GM23338 (cell line): Measurements from ENCODE around the gene FGFR2. TPM values are rescaled to one million over a fixed set of nuclear protein-coding genes. Genes with fewer than 3 reads are reported as not detected.

Source experiments
- ATAC-seq: fragments of 200-7000 bp; cut with Tn5 transposase; 3 replicates; pipeline ENCODE4 v1.9.1; 2020
- DNase-seq: peaks from one replicate; pipeline ENCODE4 v3.0.0-alpha.2; 2015; ENCODE audit warnings: low spot score
- H2AFZ ChIP-seq: fragments of 200-600 bp; sonication (generic); 2 replicates; pipeline ENCODE4 v1.8.0; 2016; ENCODE audit warnings: antibody characterized with exemption, mild to moderate bottlenecking, moderate library complexity
- H3F3A ChIP-seq: fragments of 200-600 bp; sonication (generic); replicated peaks from 2 replicates; pipeline ENCODE4 v1.8.0; 2017; ENCODE audit warnings: antibody characterized with exemption, mixed run types, low read depth
- H3K27ac ChIP-seq: fragments of 200-600 bp; sonication (generic); 2 replicates; pipeline ENCODE4 v1.6.1; 2016; ENCODE audit warnings: low read depth
- H3K27me3 ChIP-seq: fragments of 200-600 bp; sonication (generic); 2 replicates; pipeline ENCODE4 v1.8.0; 2016; ENCODE audit warnings: mild to moderate bottlenecking, mixed run types, moderate library complexity; ENCODE audit not compliant: insufficient read depth
- H3K36me3 ChIP-seq: fragments of 200-600 bp; sonication (generic); 2 replicates; pipeline ENCODE4 v1.8.0; 2016; ENCODE audit warnings: mild to moderate bottlenecking; ENCODE audit not compliant: insufficient read depth
- H3K4me1 ChIP-seq: fragments of 200-600 bp; sonication (generic); 2 replicates; pipeline ENCODE4 v1.8.0; 2016; ENCODE audit warnings: mild to moderate bottlenecking, moderate library complexity; ENCODE audit not compliant: insufficient read depth
- H3K4me2 ChIP-seq: fragments of 200-600 bp; sonication (generic); 2 replicates; pipeline ENCODE4 v1.7.1; 2017; ENCODE audit warnings: mixed run types
- H3K4me3 ChIP-seq: fragments of 200-600 bp; sonication (generic); 2 replicates; pipeline ENCODE4 v1.6.1; 2016; ENCODE audit warnings: mixed run types
- H3K79me2 ChIP-seq: fragments of 200-600 bp; sonication (generic); replicated peaks from 2 replicates; pipeline ENCODE4 v1.8.0; 2017; ENCODE audit warnings: mild to moderate bottlenecking; ENCODE audit not compliant: insufficient read depth
- H3K9me2 ChIP-seq: fragments of 200-600 bp; sonication (generic); 2 replicates; pipeline ENCODE4 v1.8.0; 2017; ENCODE audit not compliant: insufficient read depth
- H4K20me1 ChIP-seq: fragments of 200-600 bp; sonication (generic); replicated peaks from 2 replicates; pipeline ENCODE4 v1.8.0; 2017; ENCODE audit warnings: mild to moderate bottlenecking; ENCODE audit not compliant: insufficient read depth
- H3K27ac Mint-ChIP-seq: 2 replicates; pipeline ENCODE4 v1.8.0; 2020; ENCODE audit warnings: inconsistent platforms, mild to moderate bottlenecking, moderate library complexity, mixed read lengths
- H3K27me3 Mint-ChIP-seq: 3 replicates; pipeline ENCODE4 v1.8.0; 2022; ENCODE audit warnings: low read depth, mild to moderate bottlenecking, moderate library complexity, mixed read lengths, inconsistent platforms; ENCODE audit not compliant: insufficient read depth, poor library complexity
- H3K36me3 Mint-ChIP-seq: 3 replicates; pipeline ENCODE4 v1.8.0; 2021; ENCODE audit warnings: low read depth, mild to moderate bottlenecking, inconsistent platforms, moderate library complexity, mixed read lengths
- H3K4me1 Mint-ChIP-seq: 3 replicates; pipeline ENCODE4 v1.8.0; 2020; ENCODE audit warnings: mild to moderate bottlenecking, inconsistent platforms, mixed read lengths
- H3K4me3 Mint-ChIP-seq: 3 replicates; pipeline ENCODE4 v1.8.0; 2021; ENCODE audit warnings: moderate library complexity, mild to moderate bottlenecking, inconsistent platforms, mixed read lengths
- H3K9me3 Mint-ChIP-seq: 3 replicates; pipeline ENCODE4 v1.8.0; 2020; ENCODE audit warnings: moderate library complexity, mild to moderate bottlenecking, inconsistent platforms, mixed read lengths
- CREB1 ChIP-seq: fragments of 250-450 bp; sonication (Bioruptor Pico); IDR thresholded peaks from 2 replicates; pipeline ENCODE4 v1.5.0; 2020; ENCODE audit warnings: low read depth, mild to moderate bottlenecking, moderate library complexity
- EZH2 ChIP-seq: fragments of 200-600 bp; sonication (generic); IDR thresholded peaks from one replicate; pipeline ENCODE4 v1.8.0; 2017; ENCODE audit warnings: antibody characterized with exemption, mild to moderate bottlenecking, low read depth; ENCODE audit not compliant: unreplicated experiment
- EZH2phosphoT487 ChIP-seq: fragments of 200-600 bp; sonication (generic); IDR thresholded peaks from one replicate; pipeline ENCODE4 v1.8.1; 2018; ENCODE audit warnings: antibody characterized with exemption; ENCODE audit not compliant: unreplicated experiment
- JUNB ChIP-seq: IDR thresholded peaks from one replicate; pipeline ENCODE4 v1.6.1; 2016; ENCODE audit warnings: antibody characterized with exemption; ENCODE audit not compliant: unreplicated experiment
- NANOG ChIP-seq: IDR thresholded peaks from 2 replicates; pipeline ENCODE4 v1.6.1; 2016; ENCODE audit warnings: antibody characterized with exemption, borderline replicate concordance
- POLR2AphosphoS5 ChIP-seq: IDR thresholded peaks from 2 replicates; pipeline ENCODE4 v1.6.1; 2016; ENCODE audit warnings: antibody characterized with exemption, low read depth
- STAT1 ChIP-seq: IDR thresholded peaks from one replicate; pipeline ENCODE4 v1.6.1; 2016; ENCODE audit warnings: antibody characterized with exemption; ENCODE audit not compliant: unreplicated experiment
- ZNF114 ChIP-seq: fragments of 250-450 bp; sonication (Bioruptor Pico); IDR thresholded peaks from 2 replicates; pipeline ENCODE4 v1.5.0; 2020; ENCODE audit warnings: mild to moderate bottlenecking, moderate library complexity
- ZNF331 ChIP-seq: fragments of 250-450 bp; sonication (Bioruptor Pico); IDR thresholded peaks from 2 replicates; pipeline ENCODE4 v1.5.0; 2020; ENCODE audit warnings: low read depth, mild to moderate bottlenecking, moderate library complexity
- polyA plus RNA-seq: library from polyadenylated mRNA; unstranded; fragments of >200 nt; fragmentation: Nextera tagmentation; extraction: Ambion mirVana; gene quantifications from 2 replicates; pipeline ENCODE4 v1.2.1, GENCODE V29; 2016
- total RNA-seq: library from RNA; depleted of rRNA; stranded (reverse); fragments of >200 nt; shearing (Covaris generic); gene quantifications from 2 replicates; pipeline ENCODE4 v1.2.3, GENCODE V29; 2014
- TF ChIP-seq, protein P1 (sequence below), 2 experiments: fragments of 200-600 bp in 1 of 2; sonication (generic) in 1 of 2; conservative IDR thresholded peaks; 2 replicates each; pipeline versions ENCODE4 v1.5.1 to v1.6.1; 2016 to 2017; ENCODE audit warnings: antibody characterized with exemption in 2 of 2, low read depth in 2 of 2, mild to moderate bottlenecking in 2 of 2, moderate library complexity in 1 of 2
- TF ChIP-seq, protein P2 (sequence below): fragments of 250-450 bp; sonication (Bioruptor Pico); IDR thresholded peaks from 2 replicates; pipeline ENCODE4 v1.5.0; 2020; ENCODE audit warnings: mild to moderate bottlenecking, moderate library complexity
- TF ChIP-seq, protein P3 (sequence below): IDR thresholded peaks from 2 replicates; pipeline ENCODE4 v1.6.1; 2016; ENCODE audit warnings: antibody characterized with exemption
- TF ChIP-seq, protein P4 (sequence below): IDR thresholded peaks from one replicate; pipeline ENCODE4 v1.6.1; 2018; ENCODE audit warnings: antibody characterized with exemption; ENCODE audit not compliant: unreplicated experiment

FGFR2 gene
- total and polyA plus RNA-seq, 2 experiments from 2014 or later = 31.1 to 106 TPM

- Mint-ChIP-seq H3K36me3 (peaks cover 31% of the 10 kb centered on the region), H3K27me3 (peaks cover 4% of the 10 kb centered on the region)
- H3K79me2 ChIP-seq = peaks cover 100% of the 10 kb centered on the region
These were observed 30.0 kb downstream of the FGFR2 start for GRCh38 chr10:121568275-121568674.

More at GRCh38 chr10:121568275-121568674, 30.0 kb downstream of the FGFR2 start:
- Histone ChIP-seq H4K20me1 (peaks cover 77% of the 10 kb centered on the region), H3K27me3 (no peaks in the 10 kb centered on the region), H3K4me3 (no peak overlapping the region), H3K4me1 (peaks cover 67% of the 10 kb centered on the region), H3K4me2 (0 out of 2 replicates have a peak overlapping the region, but pooled peaks have one; percentile 31), H3F3A (no peaks in the 10 kb centered on the region), H3K27ac (peak overlapping the region; percentile 9; the same call in 1 of the 2 replicates), H3K36me3 (0 out of 2 replicates have a peak, but pooled peaks cover 13% of the 10 kb centered on the region), H3K9me2 (no peaks in the 10 kb centered on the region; the same call in 1 of the 2 replicates), H2AFZ (no peak overlapping the region)
- Mint-ChIP-seq H3K4me1 (peaks cover 71% of the 10 kb centered on the region), H3K4me3 (no peak overlapping the region), H3K9me3 (no peaks in the 10 kb centered on the region), H3K27ac (no peak overlapping the region)
- DNase-seq (no peak), ATAC-seq (no peak)
- TF ChIP-seq NANOG (no peak), EZH2phosphoT487 (no peak), STAT1 (no peak), ZNF114 (CRISPR knock-in tag) (no peak), CREB1 (CRISPR knock-in tag) (no peak), POLR2AphosphoS5 (no peak), JUNB (no peak), EZH2 (no peak), ZNF331 (CRISPR knock-in tag) (no peak)
- TF ChIP-seq, protein P1, sequence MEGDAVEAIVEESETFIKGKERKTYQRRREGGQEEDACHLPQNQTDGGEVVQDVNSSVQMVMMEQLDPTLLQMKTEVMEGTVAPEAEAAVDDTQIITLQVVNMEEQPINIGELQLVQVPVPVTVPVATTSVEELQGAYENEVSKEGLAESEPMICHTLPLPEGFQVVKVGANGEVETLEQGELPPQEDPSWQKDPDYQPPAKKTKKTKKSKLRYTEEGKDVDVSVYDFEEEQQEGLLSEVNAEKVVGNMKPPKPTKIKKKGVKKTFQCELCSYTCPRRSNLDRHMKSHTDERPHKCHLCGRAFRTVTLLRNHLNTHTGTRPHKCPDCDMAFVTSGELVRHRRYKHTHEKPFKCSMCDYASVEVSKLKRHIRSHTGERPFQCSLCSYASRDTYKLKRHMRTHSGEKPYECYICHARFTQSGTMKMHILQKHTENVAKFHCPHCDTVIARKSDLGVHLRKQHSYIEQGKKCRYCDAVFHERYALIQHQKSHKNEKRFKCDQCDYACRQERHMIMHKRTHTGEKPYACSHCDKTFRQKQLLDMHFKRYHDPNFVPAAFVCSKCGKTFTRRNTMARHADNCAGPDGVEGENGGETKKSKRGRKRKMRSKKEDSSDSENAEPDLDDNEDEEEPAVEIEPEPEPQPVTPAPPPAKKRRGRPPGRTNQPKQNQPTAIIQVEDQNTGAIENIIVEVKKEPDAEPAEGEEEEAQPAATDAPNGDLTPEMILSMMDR (conservative IDR thresholded peaks at IDR 0.05; ENCODE audit: low read depth in 2 of 2) = no peak
- TF ChIP-seq, protein P2, sequence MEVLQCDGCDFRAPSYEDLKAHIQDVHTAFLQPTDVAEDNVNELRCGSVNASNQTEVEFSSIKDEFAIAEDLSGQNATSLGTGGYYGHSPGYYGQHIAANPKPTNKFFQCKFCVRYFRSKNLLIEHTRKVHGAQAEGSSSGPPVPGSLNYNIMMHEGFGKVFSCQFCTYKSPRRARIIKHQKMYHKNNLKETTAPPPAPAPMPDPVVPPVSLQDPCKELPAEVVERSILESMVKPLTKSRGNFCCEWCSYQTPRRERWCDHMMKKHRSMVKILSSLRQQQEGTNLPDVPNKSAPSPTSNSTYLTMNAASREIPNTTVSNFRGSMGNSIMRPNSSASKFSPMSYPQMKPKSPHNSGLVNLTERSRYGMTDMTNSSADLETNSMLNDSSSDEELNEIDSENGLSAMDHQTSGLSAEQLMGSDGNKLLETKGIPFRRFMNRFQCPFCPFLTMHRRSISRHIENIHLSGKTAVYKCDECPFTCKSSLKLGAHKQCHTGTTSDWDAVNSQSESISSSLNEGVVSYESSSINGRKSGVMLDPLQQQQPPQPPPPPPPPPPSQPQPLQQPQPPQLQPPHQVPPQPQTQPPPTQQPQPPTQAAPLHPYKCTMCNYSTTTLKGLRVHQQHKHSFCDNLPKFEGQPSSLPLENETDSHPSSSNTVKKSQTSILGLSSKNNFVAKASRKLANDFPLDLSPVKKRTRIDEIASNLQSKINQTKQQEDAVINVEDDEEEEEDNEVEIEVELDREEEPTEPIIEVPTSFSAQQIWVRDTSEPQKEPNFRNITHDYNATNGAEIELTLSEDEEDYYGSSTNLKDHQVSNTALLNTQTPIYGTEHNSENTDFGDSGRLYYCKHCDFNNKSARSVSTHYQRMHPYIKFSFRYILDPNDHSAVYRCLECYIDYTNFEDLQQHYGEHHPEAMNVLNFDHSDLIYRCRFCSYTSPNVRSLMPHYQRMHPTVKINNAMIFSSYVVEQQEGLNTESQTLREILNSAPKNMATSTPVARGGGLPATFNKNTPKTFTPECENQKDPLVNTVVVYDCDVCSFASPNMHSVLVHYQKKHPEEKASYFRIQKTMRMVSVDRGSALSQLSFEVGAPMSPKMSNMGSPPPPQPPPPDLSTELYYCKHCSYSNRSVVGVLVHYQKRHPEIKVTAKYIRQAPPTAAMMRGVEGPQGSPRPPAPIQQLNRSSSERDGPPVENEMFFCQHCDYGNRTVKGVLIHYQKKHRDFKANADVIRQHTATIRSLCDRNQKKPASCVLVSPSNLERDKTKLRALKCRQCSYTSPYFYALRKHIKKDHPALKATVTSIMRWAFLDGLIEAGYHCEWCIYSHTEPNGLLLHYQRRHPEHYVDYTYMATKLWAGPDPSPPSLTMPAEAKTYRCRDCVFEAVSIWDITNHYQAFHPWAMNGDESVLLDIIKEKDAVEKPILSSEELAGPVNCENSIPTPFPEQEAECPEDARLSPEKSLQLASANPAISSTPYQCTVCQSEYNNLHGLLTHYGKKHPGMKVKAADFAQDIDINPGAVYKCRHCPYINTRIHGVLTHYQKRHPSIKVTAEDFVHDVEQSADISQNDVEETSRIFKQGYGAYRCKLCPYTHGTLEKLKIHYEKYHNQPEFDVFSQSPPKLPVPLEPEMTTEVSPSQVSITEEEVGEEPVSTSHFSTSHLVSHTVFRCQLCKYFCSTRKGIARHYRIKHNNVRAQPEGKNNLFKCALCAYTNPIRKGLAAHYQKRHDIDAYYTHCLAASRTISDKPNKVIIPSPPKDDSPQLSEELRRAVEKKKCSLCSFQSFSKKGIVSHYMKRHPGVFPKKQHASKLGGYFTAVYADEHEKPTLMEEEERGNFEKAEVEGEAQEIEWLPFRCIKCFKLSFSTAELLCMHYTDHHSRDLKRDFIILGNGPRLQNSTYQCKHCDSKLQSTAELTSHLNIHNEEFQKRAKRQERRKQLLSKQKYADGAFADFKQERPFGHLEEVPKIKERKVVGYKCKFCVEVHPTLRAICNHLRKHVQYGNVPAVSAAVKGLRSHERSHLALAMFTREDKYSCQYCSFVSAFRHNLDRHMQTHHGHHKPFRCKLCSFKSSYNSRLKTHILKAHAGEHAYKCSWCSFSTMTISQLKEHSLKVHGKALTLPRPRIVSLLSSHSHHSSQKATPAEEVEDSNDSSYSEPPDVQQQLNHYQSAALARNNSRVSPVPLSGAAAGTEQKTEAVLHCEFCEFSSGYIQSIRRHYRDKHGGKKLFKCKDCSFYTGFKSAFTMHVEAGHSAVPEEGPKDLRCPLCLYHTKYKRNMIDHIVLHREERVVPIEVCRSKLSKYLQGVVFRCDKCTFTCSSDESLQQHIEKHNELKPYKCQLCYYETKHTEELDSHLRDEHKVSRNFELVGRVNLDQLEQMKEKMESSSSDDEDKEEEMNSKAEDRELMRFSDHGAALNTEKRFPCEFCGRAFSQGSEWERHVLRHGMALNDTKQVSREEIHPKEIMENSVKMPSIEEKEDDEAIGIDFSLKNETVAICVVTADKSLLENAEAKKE (CRISPR knock-in tag) = no peak
- TF ChIP-seq, protein P3, sequence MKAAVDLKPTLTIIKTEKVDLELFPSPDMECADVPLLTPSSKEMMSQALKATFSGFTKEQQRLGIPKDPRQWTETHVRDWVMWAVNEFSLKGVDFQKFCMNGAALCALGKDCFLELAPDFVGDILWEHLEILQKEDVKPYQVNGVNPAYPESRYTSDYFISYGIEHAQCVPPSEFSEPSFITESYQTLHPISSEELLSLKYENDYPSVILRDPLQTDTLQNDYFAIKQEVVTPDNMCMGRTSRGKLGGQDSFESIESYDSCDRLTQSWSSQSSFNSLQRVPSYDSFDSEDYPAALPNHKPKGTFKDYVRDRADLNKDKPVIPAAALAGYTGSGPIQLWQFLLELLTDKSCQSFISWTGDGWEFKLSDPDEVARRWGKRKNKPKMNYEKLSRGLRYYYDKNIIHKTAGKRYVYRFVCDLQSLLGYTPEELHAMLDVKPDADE = no peak
- TF ChIP-seq, protein P4, sequence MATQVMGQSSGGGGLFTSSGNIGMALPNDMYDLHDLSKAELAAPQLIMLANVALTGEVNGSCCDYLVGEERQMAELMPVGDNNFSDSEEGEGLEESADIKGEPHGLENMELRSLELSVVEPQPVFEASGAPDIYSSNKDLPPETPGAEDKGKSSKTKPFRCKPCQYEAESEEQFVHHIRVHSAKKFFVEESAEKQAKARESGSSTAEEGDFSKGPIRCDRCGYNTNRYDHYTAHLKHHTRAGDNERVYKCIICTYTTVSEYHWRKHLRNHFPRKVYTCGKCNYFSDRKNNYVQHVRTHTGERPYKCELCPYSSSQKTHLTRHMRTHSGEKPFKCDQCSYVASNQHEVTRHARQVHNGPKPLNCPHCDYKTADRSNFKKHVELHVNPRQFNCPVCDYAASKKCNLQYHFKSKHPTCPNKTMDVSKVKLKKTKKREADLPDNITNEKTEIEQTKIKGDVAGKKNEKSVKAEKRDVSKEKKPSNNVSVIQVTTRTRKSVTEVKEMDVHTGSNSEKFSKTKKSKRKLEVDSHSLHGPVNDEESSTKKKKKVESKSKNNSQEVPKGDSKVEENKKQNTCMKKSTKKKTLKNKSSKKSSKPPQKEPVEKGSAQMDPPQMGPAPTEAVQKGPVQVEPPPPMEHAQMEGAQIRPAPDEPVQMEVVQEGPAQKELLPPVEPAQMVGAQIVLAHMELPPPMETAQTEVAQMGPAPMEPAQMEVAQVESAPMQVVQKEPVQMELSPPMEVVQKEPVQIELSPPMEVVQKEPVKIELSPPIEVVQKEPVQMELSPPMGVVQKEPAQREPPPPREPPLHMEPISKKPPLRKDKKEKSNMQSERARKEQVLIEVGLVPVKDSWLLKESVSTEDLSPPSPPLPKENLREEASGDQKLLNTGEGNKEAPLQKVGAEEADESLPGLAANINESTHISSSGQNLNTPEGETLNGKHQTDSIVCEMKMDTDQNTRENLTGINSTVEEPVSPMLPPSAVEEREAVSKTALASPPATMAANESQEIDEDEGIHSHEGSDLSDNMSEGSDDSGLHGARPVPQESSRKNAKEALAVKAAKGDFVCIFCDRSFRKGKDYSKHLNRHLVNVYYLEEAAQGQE = no peak
